ENCODE measurements around the gene DRD2.

DRD2 gene

DNA sequence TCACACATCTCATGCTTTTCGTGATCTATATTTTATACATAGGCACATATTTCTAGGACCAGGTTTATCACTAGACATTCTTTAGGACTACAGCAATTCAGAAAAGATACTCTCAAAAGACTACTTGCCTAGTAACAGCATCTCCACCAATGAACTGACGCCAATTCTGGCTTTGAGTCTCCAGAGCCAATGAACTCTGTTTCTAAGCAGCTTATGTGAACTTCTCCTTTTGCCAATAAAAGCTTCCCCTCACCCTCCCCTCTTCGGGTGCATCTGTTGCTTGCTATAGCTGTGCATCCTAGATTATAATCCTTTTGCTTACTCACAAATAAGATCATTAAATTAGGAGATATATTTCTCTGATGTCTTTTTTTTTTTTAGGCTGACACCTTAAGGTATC lies 99.0 kb downstream of the DRD2 start:
- Histone ChIP-seq H3K36me3 (ENCODE audit: control insufficient read depth, low read depth, low read length) (no peaks in the 10 kb centered on the region), H3K27me3 (ENCODE audit: control insufficient read depth, insufficient read depth, low read length) (no peaks in the 10 kb centered on the region), H3K4me1 (ENCODE audit: control insufficient read depth, low read depth, low read length) (no peaks in the 10 kb centered on the region), H3K27ac (ENCODE audit: low read length) (no peak overlapping the region), H3K4me3 (ENCODE audit: low read length) (no peak overlapping the region), H3K9ac (ENCODE audit: low read length) (no peak overlapping the region), H3K9me3 (ENCODE audit: control insufficient read depth, low read depth, low read length) (no peaks in the 10 kb centered on the region)

GRCh38 chr11:113375402-113375801 lies 99.8 kb downstream of the DRD2 start:
- H3K9ac ChIP-seq (ENCODE audit: low read length), result no peak overlapping the region
- H3K27ac ChIP-seq (ENCODE audit: low read length), result no peak overlapping the region
- no peak overlapping the region for H3K4me3 ChIP-seq (ENCODE audit: low read length)

GRCh38 chr11:113373981-113374560 lies 101.1 kb downstream of the DRD2 start:
- Histone ChIP-seq H3K4me1 (ENCODE audit: control insufficient read depth, low read depth, low read length) (no peaks in the 10 kb centered on the region), H3K27ac (ENCODE audit: low read length) (no peak overlapping the region), H3K36me3 (ENCODE audit: control insufficient read depth, low read depth, low read length) (no peaks in the 10 kb centered on the region), H3K9ac (ENCODE audit: low read length) (no peak overlapping the region), H3K27me3 (ENCODE audit: control insufficient read depth, insufficient read depth, low read length) (no peaks in the 10 kb centered on the region), H3K9me3 (ENCODE audit: control insufficient read depth, low read depth, low read length) (no peaks in the 10 kb centered on the region), H3K4me3 (ENCODE audit: low read length) (no peak overlapping the region)

More at GRCh38 chr11:113375402-113375801, 99.8 kb downstream of the DRD2 start:
- Histone ChIP-seq H3K36me3 (ENCODE audit: control insufficient read depth, low read depth, low read length) (no peaks in the 10 kb centered on the region), H3K9me3 (ENCODE audit: control insufficient read depth, low read depth, low read length) (no peaks in the 10 kb centered on the region), H3K27me3 (ENCODE audit: control insufficient read depth, insufficient read depth, low read length) (no peaks in the 10 kb centered on the region), H3K4me1 (ENCODE audit: control insufficient read depth, low read depth, low read length) (no peaks in the 10 kb centered on the region)

DNA sequence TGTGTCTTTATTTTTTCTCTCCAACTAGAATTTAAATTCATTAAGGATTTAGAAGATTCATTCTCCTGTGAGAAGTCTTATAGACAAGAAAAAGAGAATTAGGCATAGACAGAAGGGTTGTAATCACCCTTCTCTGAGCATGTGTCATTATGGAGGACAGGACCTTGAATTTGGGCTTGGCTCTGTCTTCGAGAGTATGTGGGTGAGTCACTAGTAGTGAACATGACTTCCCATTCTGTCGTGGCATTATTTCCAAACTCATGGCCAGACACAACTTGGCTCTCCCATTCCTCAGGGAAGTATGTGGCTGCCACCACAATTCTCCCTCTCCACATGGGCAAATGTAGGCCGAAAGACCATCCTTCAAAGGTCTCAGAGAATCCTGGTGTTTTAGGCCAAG lies 101.9 kb downstream of the DRD2 start:
- Histone ChIP-seq H3K36me3 (ENCODE audit: control insufficient read depth, low read depth, low read length) (no peaks in the 10 kb centered on the region), H3K4me3 (ENCODE audit: low read length) (no peak overlapping the region), H3K9me3 (ENCODE audit: control insufficient read depth, low read depth, low read length) (no peaks in the 10 kb centered on the region), H3K9ac (ENCODE audit: low read length) (no peak overlapping the region), H3K4me1 (ENCODE audit: control insufficient read depth, low read depth, low read length) (no peaks in the 10 kb centered on the region), H3K27me3 (ENCODE audit: control insufficient read depth, insufficient read depth, low read length) (no peaks in the 10 kb centered on the region), H3K27ac (ENCODE audit: low read length) (no peak overlapping the region)

DNA sequence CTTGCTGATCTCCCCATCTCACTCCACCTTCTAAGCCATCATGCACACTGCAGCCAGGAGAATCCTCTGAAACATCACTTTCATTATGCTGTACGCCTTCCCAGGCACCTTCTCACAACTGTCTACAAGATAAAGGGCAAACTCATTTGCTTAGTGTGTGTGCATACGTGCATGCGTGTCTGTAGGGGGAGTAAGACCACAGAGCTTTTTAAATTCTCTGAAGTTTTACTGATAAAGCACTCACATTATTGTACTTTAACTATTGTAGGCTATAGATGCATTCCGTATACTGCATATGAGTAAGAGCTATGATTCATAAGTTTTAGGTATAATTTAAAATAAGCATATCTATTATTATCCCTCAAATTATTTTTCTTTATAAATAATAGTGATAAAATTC lies 102.9 kb downstream of the DRD2 start:
- Histone ChIP-seq H3K9ac (ENCODE audit: low read length) (no peak overlapping the region), H3K27ac (ENCODE audit: low read length) (no peak overlapping the region), H3K4me1 (ENCODE audit: control insufficient read depth, low read depth, low read length) (no peaks in the 10 kb centered on the region), H3K36me3 (ENCODE audit: control insufficient read depth, low read depth, low read length) (no peaks in the 10 kb centered on the region), H3K9me3 (ENCODE audit: control insufficient read depth, low read depth, low read length) (no peaks in the 10 kb centered on the region), H3K4me3 (ENCODE audit: low read length) (no peak overlapping the region), H3K27me3 (ENCODE audit: control insufficient read depth, insufficient read depth, low read length) (no peaks in the 10 kb centered on the region)

- Histone ChIP-seq H3K27ac (ENCODE audit: low read length) (no peak overlapping the region), H3K4me1 (ENCODE audit: control insufficient read depth, low read depth, low read length) (no peaks in the 10 kb centered on the region), H3K36me3 (ENCODE audit: control insufficient read depth, low read depth, low read length) (no peaks in the 10 kb centered on the region), H3K27me3 (ENCODE audit: control insufficient read depth, insufficient read depth, low read length) (no peaks in the 10 kb centered on the region), H3K9ac (ENCODE audit: low read length) (no peak overlapping the region), H3K4me3 (ENCODE audit: low read length) (no peak overlapping the region), H3K9me3 (ENCODE audit: control insufficient read depth, low read depth, low read length) (no peaks in the 10 kb centered on the region)
Measured at GRCh38 chr11:113370634-113371033, 104.6 kb downstream of the DRD2 start.

- Histone ChIP-seq H3K9ac (ENCODE audit: low read length) (no peak overlapping the region), H3K9me3 (ENCODE audit: control insufficient read depth, low read depth, low read length) (no peaks in the 10 kb centered on the region), H3K27me3 (ENCODE audit: control insufficient read depth, insufficient read depth, low read length) (no peaks in the 10 kb centered on the region), H3K27ac (ENCODE audit: low read length) (no peak overlapping the region), H3K36me3 (ENCODE audit: control insufficient read depth, low read depth, low read length) (no peaks in the 10 kb centered on the region), H3K4me1 (ENCODE audit: control insufficient read depth, low read depth, low read length) (no peaks in the 10 kb centered on the region), H3K4me3 (ENCODE audit: low read length) (no peak overlapping the region)
Measured at GRCh38 chr11:113369411-113369810, 105.8 kb downstream of the DRD2 start.

GRCh38 chr11:113365895-113366294 lies 109.3 kb downstream of the DRD2 start:
- Histone ChIP-seq H3K27ac (ENCODE audit: low read length) (no peak overlapping the region), H3K4me1 (ENCODE audit: control insufficient read depth, low read depth, low read length) (no peaks in the 10 kb centered on the region), H3K27me3 (ENCODE audit: control insufficient read depth, insufficient read depth, low read length) (no peaks in the 10 kb centered on the region), H3K9ac (ENCODE audit: low read length) (no peak overlapping the region), H3K4me3 (ENCODE audit: low read length) (no peak overlapping the region), H3K9me3 (ENCODE audit: control insufficient read depth, low read depth, low read length) (no peaks in the 10 kb centered on the region), H3K36me3 (ENCODE audit: control insufficient read depth, low read depth, low read length) (no peaks in the 10 kb centered on the region)

DNA sequence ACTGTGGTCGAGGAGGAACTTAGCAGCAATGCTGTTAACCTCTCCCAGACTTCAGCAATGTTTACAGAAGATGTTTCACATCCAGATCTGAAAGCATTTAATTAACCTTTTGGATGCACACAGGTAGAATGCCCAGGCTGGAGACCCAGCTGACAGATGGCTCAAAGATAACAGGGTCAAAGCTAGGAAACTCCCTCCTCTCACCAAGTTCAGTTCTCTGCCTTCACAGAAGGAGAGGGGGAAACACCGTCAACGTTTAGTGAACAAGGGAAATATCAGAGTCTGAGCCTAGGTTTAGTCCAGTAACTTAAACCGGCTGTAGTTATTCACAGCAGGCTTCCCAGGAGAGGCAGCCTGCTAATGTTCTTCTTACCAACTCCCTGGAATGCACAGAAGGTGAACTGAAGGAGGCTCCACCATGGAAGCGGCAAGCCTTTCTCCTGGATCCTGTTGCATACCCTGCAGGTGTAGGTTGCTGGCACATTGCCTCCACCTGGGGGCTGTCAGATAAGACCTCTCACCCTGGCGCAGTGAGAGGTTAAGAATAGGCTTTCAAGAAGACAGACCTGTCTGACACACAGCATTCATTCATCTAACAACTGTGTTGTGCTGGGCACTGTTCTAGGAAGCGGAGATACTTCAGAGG lies 111.1 kb downstream of the DRD2 start:
- H3K36me3 ChIP-seq (ENCODE audit: control insufficient read depth, low read depth, low read length), result no peaks in the 10 kb centered on the region

GRCh38 chr11:113363406-113363805 lies 111.8 kb downstream of the DRD2 start:
- H3K9me3 ChIP-seq (ENCODE audit: control insufficient read depth, low read depth, low read length), result no peaks in the 10 kb centered on the region
- no peaks in the 10 kb centered on the region for H3K36me3 ChIP-seq (ENCODE audit: control insufficient read depth, low read depth, low read length)
- H3K27ac ChIP-seq (ENCODE audit: low read length), result no peak overlapping the region
- H3K9ac ChIP-seq (ENCODE audit: low read length), result no peak overlapping the region
- H3K4me1 ChIP-seq (ENCODE audit: control insufficient read depth, low read depth, low read length), result no peaks in the 10 kb centered on the region
- H3K27me3 ChIP-seq (ENCODE audit: control insufficient read depth, insufficient read depth, low read length), result no peaks in the 10 kb centered on the region
- no peak overlapping the region for H3K4me3 ChIP-seq (ENCODE audit: low read length)

More for the DNA sequence above, 111.1 kb downstream of the DRD2 start:
- Histone ChIP-seq H3K9ac (ENCODE audit: low read length) (no peak overlapping the region), H3K4me1 (ENCODE audit: control insufficient read depth, low read depth, low read length) (no peaks in the 10 kb centered on the region), H3K4me3 (ENCODE audit: low read length) (no peak overlapping the region), H3K27ac (ENCODE audit: low read length) (no peak overlapping the region), H3K9me3 (ENCODE audit: control insufficient read depth, low read depth, low read length) (no peaks in the 10 kb centered on the region), H3K27me3 (ENCODE audit: control insufficient read depth, insufficient read depth, low read length) (no peaks in the 10 kb centered on the region)
